ENCODE results near the gene FGGY.

GRCh38 chr1:59520194-59520593 is 223.3 kb downstream of the FGGY start:
- no peak for TF ChIP-seq YY1 (IDR thresholded peaks at IDR 0.05; ENCODE audit: insufficient read depth, insufficient read length)
- no peak for TF ChIP-seq ZNF274 (IDR thresholded peaks at IDR 0.05; ENCODE audit: low read depth, low read length)
- TF ChIP-seq SUZ12 (IDR thresholded peaks at IDR 0.05; ENCODE audit: extremely low read depth, insufficient read depth, insufficient read length): no peak

All from NT2/D1 (cell line).